Nucleus accumbens (tissue), 56 donors: ENCODE measurements around the gene CTSH.

ENCODE experiments used
- DNase-seq, 56 donors: peaks; one replicate each; lab custom pipeline; 2025; lab: John Stamatoyannopoulos, UW

Gene CTSH

GRCh38 chr15:78978601-78979179, 33.8 kb upstream of the CTSH start:
- DNase-seq, result no peak

GRCh38 chr15:78977591-78978347, 32.9 kb upstream of the CTSH start:
- DNase-seq, result no peak

- peak in 1 of 56 donors; percentile 11 for DNase-seq
These were observed 32.3 kb upstream of the CTSH start for GRCh38 chr15:78977091-78977571.

GRCh38 chr15:78976691-78977090, 31.8 kb upstream of the CTSH start:
- no peak for DNase-seq

GRCh38 chr15:78974272-78974918, 29.5 kb upstream of the CTSH start:
- DNase-seq, result no peak

- no peak for DNase-seq
These were observed 25.0 kb upstream of the CTSH start for GRCh38 chr15:78969687-78970349.

- no peak for DNase-seq
These were observed 23.9 kb upstream of the CTSH start for GRCh38 chr15:78968539-78969271.

GRCh38 chr15:78968114-78968513, 23.3 kb upstream of the CTSH start:
- DNase-seq, result no peak

- DNase-seq, result no peak
These were observed 15.5 kb upstream of the CTSH start for GRCh38 chr15:78960308-78960707.

GRCh38 chr15:78959360-78959759, 14.5 kb upstream of the CTSH start:
- no peak for DNase-seq

- no peak for DNase-seq
These were observed 12.7 kb upstream of the CTSH start for GRCh38 chr15:78957416-78958093.

- no peak for DNase-seq
These were observed 12.1 kb upstream of the CTSH start for GRCh38 chr15:78956937-78957336.

- DNase-seq, result no peak
These were observed 10.5 kb upstream of the CTSH start for GRCh38 chr15:78955355-78955754.

GRCh38 chr15:78951841-78952238, 7.0 kb upstream of the CTSH start:
- no peak for DNase-seq

- no peak for DNase-seq
These were observed 6.3 kb upstream of the CTSH start for GRCh38 chr15:78950902-78951840.

- DNase-seq, result no peak
These were observed 5.5 kb upstream of the CTSH start for GRCh38 chr15:78950343-78950742.

- DNase-seq, result no peak
These were observed 4.6 kb upstream of the CTSH start for GRCh38 chr15:78949461-78949860.

GRCh38 chr15:78947506-78947905, 2.7 kb upstream of the CTSH start:
- DNase-seq, result no peak

- DNase-seq, result no peak
These were observed 1.6 kb upstream of the CTSH start for GRCh38 chr15:78946493-78946892.
